Calu3 (cell line): Measurements from ENCODE around the gene TSHZ3. TPM values are rescaled to one million over a fixed set of nuclear protein-coding genes. Genes with fewer than 3 reads are reported as not detected.

Source experiments
- BruUV-seq: library from RNA; stranded (reverse); fragments of 400-500 nt; replicated peaks from 2 replicates; lab custom pipeline; 2021; lab: Mats Ljungman, UMichigan
- CTCF ChIA-PET: fragments of 300-600 bp; sonication (Branson Sonifier 250); formaldehyde crosslinking; loops from one replicate; lab custom pipeline; 2022; ENCODE audit warnings: antibody characterized with exemption; lab: Charles Lee
- DNase-seq: peaks from one replicate; pipeline ENCODE4 v3.0.0; 2022
- H3K27ac Mint-ChIP-seq: one replicate; pipeline ENCODE4 v1.8.0; 2022; ENCODE audit warnings: mixed read lengths; ENCODE audit not compliant: unreplicated experiment
- H3K27me3 Mint-ChIP-seq: one replicate; pipeline ENCODE4 v1.8.0; 2022; ENCODE audit warnings: mixed read lengths; ENCODE audit not compliant: unreplicated experiment
- H3K36me3 Mint-ChIP-seq: one replicate; pipeline ENCODE4 v1.8.0; 2022; ENCODE audit warnings: mild to moderate bottlenecking, moderate library complexity, mixed read lengths; ENCODE audit not compliant: insufficient read depth, unreplicated experiment
- H3K4me1 Mint-ChIP-seq: one replicate; pipeline ENCODE4 v1.8.0; 2022; ENCODE audit warnings: mild to moderate bottlenecking, low read depth, mixed read lengths; ENCODE audit not compliant: unreplicated experiment
- H3K4me3 Mint-ChIP-seq: one replicate; pipeline ENCODE4 v1.8.0; 2022; ENCODE audit warnings: mild to moderate bottlenecking, low read depth, moderate library complexity, mixed read lengths; ENCODE audit not compliant: unreplicated experiment
- H3K9me3 Mint-ChIP-seq: one replicate; pipeline ENCODE4 v1.8.0; 2022; ENCODE audit warnings: low read depth, mixed read lengths; ENCODE audit not compliant: unreplicated experiment
- CTCF ChIP-seq: fragments of 200-600 bp; IDR thresholded peaks from one replicate; pipeline ENCODE4 v1.8.0; 2022; ENCODE audit warnings: antibody characterized with exemption; ENCODE audit not compliant: unreplicated experiment
- intact Hi-C: fragments of 100-400 bp; cut with micrococcal nuclease; formaldehyde crosslinking; loops from one replicate; pipeline ENCODE4 v1.10.0; 2022; ENCODE audit not compliant: unreplicated experiment
- total RNA-seq: library from RNA; stranded (reverse); gene quantifications from 2 replicates; pipeline ENCODE4 v1.2.3, GENCODE V29; 2022

Gene TSHZ3
- total RNA-seq, 1 experiment from 2014 or later: not detected

DNA sequence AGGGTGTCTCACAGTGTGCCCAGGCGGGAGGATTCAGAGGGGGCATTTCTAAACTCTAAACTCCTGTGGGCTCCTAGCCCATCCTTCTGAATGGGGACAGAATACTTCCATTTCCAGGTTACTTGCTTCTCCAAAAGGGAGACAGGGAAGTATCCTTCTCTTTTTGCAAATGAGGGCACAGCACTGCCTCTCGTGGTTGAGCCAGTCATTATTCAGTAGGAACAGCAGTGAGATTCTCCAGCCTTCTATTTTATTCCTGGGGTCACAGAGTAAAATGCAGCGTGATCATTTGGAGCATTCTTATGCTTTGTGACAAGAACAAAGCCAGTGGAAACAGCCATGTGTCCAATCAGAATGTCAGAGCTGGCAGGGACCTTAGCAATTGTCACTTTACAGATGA lies 15.7 kb upstream of the TSHZ3 start:
- Mint-ChIP-seq H3K4me3 (no peak overlapping the region), H3K27ac (no peak overlapping the region), H3K9me3 (peaks cover 14% of the 10 kb centered on the region), H3K4me1 (no peaks in the 10 kb centered on the region), H3K27me3 (no peaks in the 10 kb centered on the region), H3K36me3 (no peaks in the 10 kb centered on the region)
- BruUV-seq: no TSS peak
- no peak for TF ChIP-seq CTCF
- intact Hi-C loops: no loop called here
- CTCF ChIA-PET: interaction anchor here (0.6 kb wide), 1 partner anchor 836 kb away, joined by 3 read pairs; no protein-coding TSS in a partner anchor
- DNase-seq: no peak

GRCh38 chr19:31361728-31362127 lies 12.5 kb upstream of the TSHZ3 start:
- no peak for DNase-seq
- Mint-ChIP-seq H3K27ac (no peak overlapping the region), H3K4me3 (no peak overlapping the region), H3K4me1 (no peaks in the 10 kb centered on the region), H3K36me3 (no peaks in the 10 kb centered on the region), H3K9me3 (peaks cover 10% of the 10 kb centered on the region), H3K27me3 (no peaks in the 10 kb centered on the region)
- CTCF ChIA-PET: no interaction called here
- intact Hi-C loops: no loop called here
- no TSS peak for BruUV-seq
- TF ChIP-seq CTCF: no peak

- no peak overlapping the region for H3K4me3 Mint-ChIP-seq
- no TSS peak for BruUV-seq
- TF ChIP-seq CTCF: no peak
- intact Hi-C loops: no loop called here
- no peaks in the 10 kb centered on the region for H3K27me3 Mint-ChIP-seq
- DNase-seq: no peak
- H3K9me3 Mint-ChIP-seq: peaks cover 12% of the 10 kb centered on the region
- H3K36me3 Mint-ChIP-seq: no peaks in the 10 kb centered on the region
- CTCF ChIA-PET: no interaction called here
- H3K27ac Mint-ChIP-seq: no peak overlapping the region
- no peaks in the 10 kb centered on the region for H3K4me1 Mint-ChIP-seq
Measured at GRCh38 chr19:31357315-31357673, 8.1 kb upstream of the TSHZ3 start.

DNA sequence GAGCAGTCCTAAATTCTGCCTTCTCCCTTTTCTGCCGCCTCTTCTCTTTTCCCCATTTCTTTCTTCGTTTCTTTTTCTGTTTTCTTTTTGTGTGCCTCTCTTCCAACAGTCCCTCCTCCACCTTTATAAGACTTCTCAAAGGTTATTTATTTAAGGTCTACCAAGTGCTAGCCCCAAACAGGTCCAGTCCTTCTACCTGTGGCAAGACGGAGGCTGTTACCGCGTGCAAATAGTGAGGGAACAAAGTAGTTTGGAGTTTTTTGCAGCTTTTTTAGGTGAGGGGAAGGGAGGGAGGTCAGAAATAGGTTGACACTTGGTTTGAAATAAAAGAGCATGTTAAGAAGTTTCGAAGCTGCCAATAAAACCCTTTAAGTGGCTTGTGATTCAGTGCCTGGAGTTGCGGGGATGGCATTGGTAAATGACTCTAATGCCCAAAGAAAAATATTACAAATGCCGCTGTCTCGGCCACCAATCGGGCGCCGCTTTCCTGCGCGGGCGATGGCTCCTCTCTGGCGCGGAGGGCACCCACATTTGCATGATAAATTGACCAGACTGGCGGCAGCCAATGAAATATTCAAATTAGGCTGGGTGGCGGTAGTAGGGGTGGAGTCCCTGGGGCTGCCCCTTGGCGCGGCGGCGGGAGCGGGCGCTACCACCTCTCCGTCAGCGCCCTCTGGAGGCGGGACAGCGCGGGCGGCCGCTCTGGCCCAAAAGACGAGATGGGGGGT lies 7.5 kb upstream of the TSHZ3 start:
- H3K4me1 Mint-ChIP-seq: no peaks in the 10 kb centered on the region
- TF ChIP-seq CTCF: no peak
- no peak overlapping the region for H3K27ac Mint-ChIP-seq
- no peaks in the 10 kb centered on the region for H3K36me3 Mint-ChIP-seq
- no peak overlapping the region for H3K4me3 Mint-ChIP-seq
- no peak for DNase-seq
- H3K9me3 Mint-ChIP-seq: peaks cover 10% of the 10 kb centered on the region
- intact Hi-C loops: no loop called here
- no TSS peak for BruUV-seq
- H3K27me3 Mint-ChIP-seq: no peaks in the 10 kb centered on the region
- CTCF ChIA-PET: no interaction called here
